ENCODE results near the gene MAEA. TPM values are rescaled to one million over a fixed set of nuclear protein-coding genes. Genes with fewer than 3 reads are reported as not detected.

The MAEA gene
- total and polyA plus RNA-seq, 10 of the 15 experiments (the other 5 are each of a cell fraction or from before 2014, with no cell fraction given) = 3.6 to 67.1 (median 54.6) TPM

- no peak overlapping the region for H3K9ac ChIP-seq (ENCODE audit: control insufficient read depth, insufficient read depth, low read length)
- no peak overlapping the region for H2AFZ ChIP-seq (ENCODE audit: control insufficient read depth, low read depth, low read length)
- BruUV-seq (replicated peaks) = no TSS peak
- no peaks in the 10 kb centered on the region for H3K4me1 ChIP-seq (ENCODE audit: control insufficient read depth, insufficient read depth, low read length)
- no peak for ATAC-seq
- H3K4me3 ChIP-seq = no peak overlapping the region
- intact Hi-C loops (cut with micrococcal nuclease; ENCODE audit: unreplicated experiment) = no loop called here
- H3K9me3 ChIP-seq (replicated peaks; ENCODE audit: control insufficient read depth, insufficient read depth, low read length) = no peaks in the 10 kb centered on the region
- CTCF ChIA-PET = no interaction called here
- no peak for DNase-seq (ENCODE audit: low read depth, low spot score)
- H4K20me1 ChIP-seq (ENCODE audit: control insufficient read depth, insufficient read depth) = no peaks in the 10 kb centered on the region
- POLR2A ChIA-PET = no interaction called here
- FAIRE-seq = no peak
- H3K79me2 ChIP-seq (ENCODE audit: control insufficient read depth, insufficient read depth, low read length) = no peaks in the 10 kb centered on the region
- no peaks in the 10 kb centered on the region for H3K27me3 ChIP-seq (replicated peaks in 1 of 2; ENCODE audit: control insufficient read depth in 2 of 2, insufficient read depth in 2 of 2, low read length in 1 of 2)
- SMC1A ChIA-PET (ENCODE audit: uncharacterized antibody, unreplicated experiment) = no interaction called here
- RAD21 ChIA-PET (ENCODE audit: unreplicated experiment) = no interaction called here
- no peak overlapping the region for H3K4me2 ChIP-seq (ENCODE audit: control insufficient read depth, insufficient read depth)
- no peak overlapping the region for H3K27ac ChIP-seq (ENCODE audit: control insufficient read depth, insufficient read depth)
- in situ Hi-C loops (cut with MboI) = no loop called here
- 89% methylated on average over 16 of the region's 31 CpGs for WGBS (ENCODE audit: insufficient coverage, insufficient replicate concordance, low lambda C conversion rate, missing lambda C conversion rate)
- no peaks in the 10 kb centered on the region; a peak in 2 of 4 replicates for H3K36me3 ChIP-seq (ENCODE audit: control insufficient read depth in 2 of 2, insufficient read depth in 2 of 2, low read length in 1 of 2)
- TF ChIP-seq CBFB (IDR thresholded peaks at IDR 0.05; ENCODE audit: low read depth) (no peak), RBBP5 (conservative IDR thresholded peaks at IDR 0.05) (no peak), JUND (IDR thresholded peaks at IDR 0.05; ENCODE audit: low read depth, low read length) (no peak), PBX3 (IDR thresholded peaks at IDR 0.05; ENCODE audit: insufficient replicate concordance, low read depth, low read length) (no peak), IRF4 (IDR thresholded peaks at IDR 0.05; ENCODE audit: low read depth, low read length) (no peak), TCF7 (IDR thresholded peaks at IDR 0.05; ENCODE audit: borderline replicate concordance) (no peak), NR2C1 (IDR thresholded peaks at IDR 0.05) (no peak), ETV6 (conservative IDR thresholded peaks at IDR 0.05 in 1 of 2, IDR thresholded peaks at IDR 0.05 in 1 of 2; ENCODE audit: borderline replicate concordance in 1 of 2, low read depth in 1 of 2) (no peak), GABPA (IDR thresholded peaks at IDR 0.05; ENCODE audit: low read depth) (no peak), EGR1 (IDR thresholded peaks at IDR 0.05; ENCODE audit: borderline replicate concordance in 1 of 2, low read depth in 2 of 2, low read length in 2 of 2) (no peak), ZBTB33 (IDR thresholded peaks at IDR 0.05) (no peak), KAT2A (conservative IDR thresholded peaks at IDR 0.05; ENCODE audit: control insufficient read depth, low read depth, low read length) (no peak), REST (IDR thresholded peaks at IDR 0.05; ENCODE audit: low read depth, low read length) (no peak), SIX5 (IDR thresholded peaks at IDR 0.05; ENCODE audit: low read depth, low read length, severe bottlenecking) (no peak), SP1 (IDR thresholded peaks at IDR 0.05; ENCODE audit: low read depth, low read length) (no peak), KLF5 (IDR thresholded peaks at IDR 0.05; ENCODE audit: partially characterized antibody) (no peak), SPI1 (IDR thresholded peaks at IDR 0.05; ENCODE audit: borderline replicate concordance, insufficient read depth, low read depth, low read length) (no peak), STAT1 (conservative IDR thresholded peaks at IDR 0.05) (no peak)
Observed at GRCh38 chr4:1379801-1380331, 90.2 kb downstream of the MAEA start.

Measured in GM12878 (cell line).